Measurements from ENCODE around the gene MARVELD3.
"Not testable (repeated sequence)": the region's sequence is repeated elsewhere in the genome, so short reads cannot be mapped to it uniquely, and the experiment has no call there.

The MARVELD3 gene

DNA sequence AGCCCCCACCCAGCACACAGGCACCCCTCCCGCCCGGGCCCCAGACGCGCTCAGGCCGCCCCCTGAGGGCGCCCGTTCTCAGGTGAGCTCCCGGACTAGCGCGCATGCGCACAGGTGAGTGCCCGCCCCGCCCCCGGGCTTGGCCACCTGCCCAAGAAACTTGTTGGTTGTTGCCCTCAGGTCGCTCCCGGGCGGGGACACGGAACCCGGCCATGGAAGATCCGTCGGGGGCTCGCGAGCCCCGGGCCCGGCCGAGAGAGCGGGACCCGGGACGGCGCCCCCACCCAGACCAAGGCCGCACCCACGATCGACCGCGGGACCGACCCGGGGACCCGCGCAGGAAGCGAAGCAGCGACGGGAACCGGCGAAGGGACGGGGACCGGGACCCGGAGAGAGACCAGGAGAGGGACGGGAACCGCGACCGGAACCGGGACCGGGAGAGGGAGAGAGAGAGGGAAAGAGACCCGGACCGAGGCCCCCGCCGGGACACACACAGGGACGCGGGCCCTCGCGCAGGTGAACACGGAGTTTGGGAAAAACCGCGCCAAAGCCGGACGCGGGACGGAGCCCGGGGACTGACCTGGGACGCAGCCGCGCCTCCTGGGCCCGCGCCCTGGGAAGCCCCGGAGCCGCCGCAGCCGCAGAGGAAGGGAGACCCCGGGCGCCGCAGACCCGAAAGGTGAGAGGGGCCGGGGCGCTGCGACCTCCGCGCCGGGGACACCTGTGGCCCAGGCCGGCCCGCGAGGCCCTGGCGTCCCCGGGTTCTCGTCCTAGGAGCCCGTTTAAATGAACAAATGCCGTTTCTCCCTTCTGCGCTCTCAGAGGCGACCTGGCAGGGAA is at the start of gene MARVELD3:
Gene MARVELD3 (plus strand): TSS at position 167 of the 840 bp plus-strand sequence. CDS start 46 bp downstream, at position 213.
- peak within 1 kb of the TSS; percentile 44; the same call in 1 of the 2 replicates for H3K4me3 ChIP-seq (ENCODE audit: low read length)
- TF ChIP-seq ZNF274 (IDR thresholded peaks at IDR 0.05; ENCODE audit: low read depth, low read length): no peak

- TF ChIP-seq ZNF274 (IDR thresholded peaks at IDR 0.05; ENCODE audit: low read depth, low read length): no peak
- no peak within 1 kb of the TSS for H3K4me3 ChIP-seq (ENCODE audit: low read length)
Measured at GRCh38 chr16:71576971-71577370, 49.0 kb upstream of the MARVELD3 start, which contains the start of gene TAT. TSS of gene TAT (minus strand) at chr16:71577092. CDS start at chr16:71576415, 677 bp downstream.

GRCh38 chr16:71582553-71582848 is 43.5 kb upstream of the MARVELD3 start:
- H3K4me3 ChIP-seq (ENCODE audit: low read length): not testable (repeated sequence)

DNA sequence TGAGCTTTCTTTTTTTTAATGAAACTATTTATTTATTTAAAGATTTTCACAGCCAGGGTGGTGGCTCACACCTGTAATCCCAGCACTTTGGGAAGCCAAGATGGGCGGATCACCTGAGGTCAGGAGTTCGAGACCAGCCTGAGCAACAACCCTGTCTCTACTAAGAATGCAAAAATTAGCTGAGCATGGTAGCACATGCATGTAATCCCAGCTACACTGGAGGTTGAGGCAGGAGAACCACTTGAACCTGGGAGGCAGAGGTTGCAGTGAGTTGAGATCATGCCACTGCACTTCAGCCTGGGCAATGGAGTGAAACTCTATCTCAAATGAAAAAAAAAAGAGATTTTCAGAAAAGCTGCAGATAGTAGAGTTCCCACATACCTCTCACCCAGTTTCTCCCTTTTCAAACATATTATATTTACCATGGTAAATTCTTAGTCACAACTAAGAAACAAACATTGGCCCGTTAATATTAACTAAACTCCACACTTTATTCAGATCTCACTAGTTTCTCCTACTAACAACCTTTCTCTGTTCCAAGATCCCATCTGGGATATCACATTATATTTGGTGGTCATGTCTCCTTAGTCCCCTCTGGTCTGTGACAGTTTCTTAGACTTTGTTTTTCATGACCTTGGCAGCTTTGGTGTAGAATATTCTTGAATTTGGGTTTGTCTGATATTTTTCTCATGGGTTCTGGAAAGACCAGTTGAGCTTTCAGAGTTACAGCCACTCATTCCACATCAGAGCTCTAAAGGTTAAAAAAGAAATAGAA is 41.3 kb upstream of the MARVELD3 start:
- no peak for TF ChIP-seq ZNF274 (IDR thresholded peaks at IDR 0.05; ENCODE audit: low read depth, low read length)

DNA sequence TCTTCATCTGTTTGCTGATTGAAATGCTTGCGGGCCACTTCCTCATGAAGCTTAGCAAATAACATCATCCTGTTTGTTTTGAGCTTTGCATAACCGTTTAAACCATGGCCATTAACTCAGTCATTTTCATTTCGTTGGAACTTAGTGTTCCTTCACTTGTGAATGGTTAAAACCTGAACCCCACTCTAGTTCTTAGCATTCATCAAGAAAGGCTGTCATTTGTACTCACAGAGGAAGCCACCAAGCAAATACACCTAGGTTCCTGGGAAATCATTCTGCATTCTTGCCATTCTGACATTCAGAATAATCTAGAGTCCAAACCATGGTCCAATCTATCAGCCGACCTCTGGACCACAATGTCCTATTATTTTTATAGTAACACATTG is 40.7 kb upstream of the MARVELD3 start:
- no peak for TF ChIP-seq ZNF274 (IDR thresholded peaks at IDR 0.05; ENCODE audit: low read depth, low read length)
- H3K4me3 ChIP-seq (ENCODE audit: low read length): no peak overlapping the region

More for the DNA sequence above, 41.3 kb upstream of the MARVELD3 start:
- no peak overlapping the region for H3K4me3 ChIP-seq (ENCODE audit: low read length)

GRCh38 chr16:71589334-71589733 is 36.6 kb upstream of the MARVELD3 start:
- not testable (repeated sequence) for H3K4me3 ChIP-seq (ENCODE audit: low read length)

DNA sequence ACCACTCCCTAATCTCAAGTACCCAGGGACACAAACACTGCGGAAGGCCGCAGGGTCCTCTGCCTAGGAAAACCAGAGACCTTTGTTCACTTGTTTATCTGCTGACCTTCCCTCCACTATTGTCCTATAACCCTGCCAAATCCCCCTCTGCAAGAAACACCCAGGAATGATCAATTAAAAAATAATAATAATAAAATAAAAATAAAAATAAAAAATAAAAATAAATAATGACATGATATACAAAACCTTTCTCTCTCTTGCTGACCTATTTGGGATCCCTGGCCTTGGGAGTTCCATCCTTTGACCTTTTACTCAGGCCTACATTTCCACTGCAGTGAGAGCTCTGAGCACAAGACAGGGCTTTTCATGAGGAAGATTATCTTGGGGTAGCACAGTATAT is 35.9 kb upstream of the MARVELD3 start:
- H3K4me3 ChIP-seq (ENCODE audit: low read length): not testable (repeated sequence)

GRCh38 chr16:71590584-71590983 is 35.4 kb upstream of the MARVELD3 start:
- no peak overlapping the region for H3K4me3 ChIP-seq (ENCODE audit: low read length)
- no peak for TF ChIP-seq ZNF274 (IDR thresholded peaks at IDR 0.05; ENCODE audit: low read depth, low read length)

GRCh38 chr16:71591917-71592316 is 34.1 kb upstream of the MARVELD3 start:
- H3K4me3 ChIP-seq (ENCODE audit: low read length): no peak overlapping the region
- no peak for TF ChIP-seq ZNF274 (IDR thresholded peaks at IDR 0.05; ENCODE audit: low read depth, low read length)

- no peak for TF ChIP-seq ZNF274 (IDR thresholded peaks at IDR 0.05; ENCODE audit: low read depth, low read length)
- H3K4me3 ChIP-seq (ENCODE audit: low read length): no peak overlapping the region
Measured at GRCh38 chr16:71593048-71593999, 32.7 kb upstream of the MARVELD3 start.

- H3K4me3 ChIP-seq (ENCODE audit: low read length): no peak overlapping the region
- no peak for TF ChIP-seq ZNF274 (IDR thresholded peaks at IDR 0.05; ENCODE audit: low read depth, low read length)
Measured at GRCh38 chr16:71594000-71594646, 31.9 kb upstream of the MARVELD3 start.

GRCh38 chr16:71595340-71595826 is 30.6 kb upstream of the MARVELD3 start:
- H3K4me3 ChIP-seq (ENCODE audit: low read length): not testable (repeated sequence)

DNA sequence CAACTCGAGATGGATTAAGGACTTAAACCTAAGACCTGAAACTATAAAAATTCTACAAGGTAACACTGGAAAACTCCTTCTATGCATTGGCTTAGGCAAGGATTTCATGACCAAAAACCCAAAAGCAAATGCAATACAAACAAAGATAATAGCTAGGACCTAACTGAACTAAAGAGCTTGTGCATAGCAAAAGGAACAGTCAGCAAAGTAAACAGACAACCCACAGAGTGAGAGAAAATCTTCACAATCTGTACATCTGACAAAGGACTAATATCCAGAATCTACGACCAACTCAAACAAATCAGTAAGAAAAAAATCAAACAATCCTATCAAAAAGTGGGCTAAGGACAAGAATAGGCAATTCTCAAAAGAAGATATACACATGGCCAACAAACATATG is 27.6 kb upstream of the MARVELD3 start:
- H3K4me3 ChIP-seq (ENCODE audit: low read length): not testable (repeated sequence)

DNA sequence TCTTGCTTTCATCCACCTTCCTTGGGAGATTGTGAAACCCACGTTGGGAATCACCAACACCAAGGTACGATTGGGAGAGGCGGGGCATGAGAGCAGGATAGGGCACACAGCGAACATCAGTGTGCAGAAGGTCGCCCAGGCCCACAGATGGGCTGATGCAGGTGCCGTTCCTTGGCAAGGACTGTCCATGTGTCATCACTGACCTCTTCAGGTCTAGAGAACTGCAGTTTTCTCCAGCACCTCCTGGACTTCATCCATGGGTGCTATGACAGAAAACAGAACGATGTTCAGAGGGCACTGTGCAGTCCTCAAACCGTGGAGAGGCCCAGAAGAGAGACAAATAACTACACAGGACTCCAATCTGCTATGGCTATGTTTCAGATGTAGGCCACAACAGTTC is 25.2 kb upstream of the MARVELD3 start:
- no peak overlapping the region for H3K4me3 ChIP-seq (ENCODE audit: low read length)
- TF ChIP-seq ZNF274 (IDR thresholded peaks at IDR 0.05; ENCODE audit: low read depth, low read length): no peak

Measured in GM08714 (cell line).